ENCODE measurements around the gene TUBGCP2.

TUBGCP2 gene

DNA sequence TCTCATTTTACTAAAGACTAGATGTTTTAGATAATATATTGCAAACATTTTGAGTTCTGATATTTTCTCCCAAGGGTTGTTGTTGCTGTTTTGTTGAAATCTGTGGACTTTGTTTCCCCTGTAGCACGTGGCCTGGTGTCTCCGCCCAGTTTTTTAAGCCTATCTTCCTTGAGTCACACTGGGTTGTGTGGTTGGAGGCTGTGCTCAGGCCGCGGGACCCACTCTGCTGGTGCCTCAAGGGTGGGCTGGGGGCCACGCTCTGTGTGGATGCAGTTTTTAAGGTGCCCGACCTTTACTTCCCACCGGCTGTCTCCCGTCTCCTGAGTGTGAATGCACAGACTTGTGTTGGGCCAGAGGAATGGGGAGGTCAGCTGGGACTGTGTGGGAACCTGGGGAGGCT is 34.3 kb upstream of the TUBGCP2 start:
- no peak for DNase-seq

DNA sequence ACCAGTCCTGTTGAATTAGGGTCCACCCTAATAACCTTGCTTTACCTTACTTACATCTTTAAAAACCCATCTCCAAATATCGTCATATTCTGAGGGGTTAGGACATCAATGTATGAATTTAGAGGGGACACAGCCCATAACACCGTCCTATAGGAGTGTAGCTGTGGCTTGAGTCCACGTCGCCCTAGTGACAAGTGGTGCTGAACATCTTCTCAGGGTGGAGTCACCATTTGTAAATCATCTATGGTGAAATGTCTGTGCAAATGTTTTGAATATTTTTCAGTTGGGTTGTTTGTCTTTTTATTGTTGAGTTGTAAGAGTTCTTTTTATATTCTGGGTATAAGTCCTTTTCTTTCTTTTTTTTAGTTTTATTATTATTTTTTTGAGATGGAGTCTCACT is 33.3 kb upstream of the TUBGCP2 start:
- no peak for DNase-seq

DNA sequence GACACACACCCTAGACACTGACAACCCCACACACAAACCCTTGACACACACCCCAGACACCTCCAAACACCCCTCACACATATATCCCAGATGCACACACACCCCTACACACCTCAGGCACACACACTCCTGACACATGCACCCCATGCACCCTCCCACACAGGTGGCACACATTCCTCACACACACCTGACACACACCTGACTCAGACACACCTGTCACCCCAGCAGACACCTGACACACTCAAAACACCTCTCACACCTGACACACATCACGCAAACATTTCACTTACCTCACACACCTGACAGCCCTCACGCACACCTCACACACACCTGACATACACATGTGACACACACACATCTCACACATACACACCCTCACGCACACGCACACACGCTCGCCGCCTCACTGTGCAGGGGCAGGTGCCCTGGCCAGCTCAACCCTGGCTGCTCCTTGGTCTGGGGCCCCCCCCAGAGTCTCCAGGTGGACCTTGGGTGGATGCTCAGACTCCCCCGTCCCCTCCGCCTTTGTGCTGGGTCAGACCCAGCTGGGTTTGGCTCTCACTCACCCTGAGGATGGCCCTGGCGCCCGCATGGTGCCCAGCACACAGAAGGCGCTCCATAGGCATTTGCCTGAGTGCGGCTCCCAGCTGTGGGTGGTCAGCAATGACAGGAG is 31.2 kb upstream of the TUBGCP2 start:
- DNase-seq = no peak

DNA sequence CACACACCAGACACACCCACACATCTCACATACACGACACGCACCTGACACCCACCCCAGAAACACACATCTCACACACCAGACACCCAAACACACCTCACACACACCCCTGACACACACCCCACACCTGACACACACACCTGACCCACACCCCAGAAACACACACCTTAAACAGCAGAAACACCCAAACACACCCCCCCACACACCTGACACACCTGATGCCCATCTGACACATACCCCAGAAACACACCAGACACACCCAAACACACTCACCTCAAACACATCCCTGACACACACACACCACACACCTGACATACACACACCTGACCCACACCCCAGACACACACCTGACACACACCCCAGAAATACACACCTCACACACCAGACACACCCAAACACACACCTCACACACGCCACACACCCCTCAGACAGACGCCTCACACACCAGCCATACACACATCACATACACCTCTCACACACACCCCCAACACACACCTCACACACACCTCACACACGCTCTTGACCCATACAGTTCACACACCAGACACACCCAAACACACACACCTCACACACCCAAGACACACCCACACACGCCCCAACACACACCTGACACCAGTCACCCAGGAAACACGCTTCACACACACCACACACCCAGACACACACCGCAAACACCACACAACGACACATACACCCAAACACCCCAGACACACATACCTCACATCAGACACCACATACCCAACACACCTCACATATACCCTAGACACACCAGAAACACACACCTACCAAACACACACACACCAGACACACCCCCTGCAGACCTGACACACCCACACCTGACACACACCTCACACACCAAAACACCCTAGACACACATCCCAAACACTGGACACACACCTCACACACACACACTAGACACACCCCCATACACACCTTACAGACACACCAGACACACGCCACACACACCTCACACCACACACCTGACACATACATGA is 29.7 kb upstream of the TUBGCP2 start:
- DNase-seq = no peak

DNA sequence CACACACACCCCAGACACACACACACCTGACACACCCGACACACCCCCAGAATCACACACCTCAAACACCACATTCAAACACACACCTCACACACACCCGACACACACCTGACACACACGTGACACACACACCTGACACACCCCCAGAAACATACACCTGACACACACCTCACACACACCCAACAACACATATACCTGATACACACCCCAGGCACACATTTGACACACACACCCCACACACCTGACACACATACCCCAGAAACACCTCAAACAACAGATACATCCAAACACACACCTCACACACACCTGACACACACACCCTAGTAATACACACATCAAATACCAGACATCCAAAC is 28.7 kb upstream of the TUBGCP2 start:
- DNase-seq = no peak

DNA sequence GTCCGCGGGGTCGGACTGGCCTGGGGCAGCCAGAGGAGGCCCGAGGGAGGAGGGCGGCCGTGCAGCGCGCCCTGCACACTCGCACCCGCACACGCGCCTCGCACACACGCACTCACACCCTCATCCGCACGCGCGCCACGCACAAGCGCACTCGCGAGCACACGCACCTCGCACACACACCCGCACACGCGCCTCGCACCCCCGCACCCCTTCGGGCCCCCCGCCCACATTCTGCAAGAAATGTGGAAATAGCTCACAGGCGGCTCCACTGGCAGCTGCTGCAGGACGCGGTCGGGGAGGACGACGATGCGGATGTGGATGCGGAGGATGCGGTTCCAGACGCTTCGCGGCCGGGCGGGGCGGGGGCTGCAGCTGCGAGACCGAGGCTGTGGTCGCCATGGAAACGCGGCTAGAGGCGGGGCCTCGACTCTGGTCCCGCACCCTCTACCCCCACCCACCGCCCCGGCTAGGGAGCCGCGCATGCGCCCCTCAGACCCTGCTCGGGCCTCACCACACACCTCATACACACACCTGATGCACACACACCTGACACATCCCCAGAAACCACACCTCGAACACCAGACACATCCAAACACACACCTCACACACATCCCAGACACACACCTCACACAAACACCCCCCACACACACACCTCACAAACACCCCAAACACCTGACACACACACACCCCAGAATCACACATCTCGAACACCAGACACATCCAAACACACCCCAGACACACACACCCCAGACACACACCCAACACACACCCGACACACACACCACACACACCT is 28.1 kb upstream of the TUBGCP2 start, which contains the start of gene CALY:
Gene CALY (minus strand): TSS at position 320 of the 793 bp plus-strand sequence. CDS start 7,907 bp downstream, outside the sequence.
- DNase-seq = no peak

DNA sequence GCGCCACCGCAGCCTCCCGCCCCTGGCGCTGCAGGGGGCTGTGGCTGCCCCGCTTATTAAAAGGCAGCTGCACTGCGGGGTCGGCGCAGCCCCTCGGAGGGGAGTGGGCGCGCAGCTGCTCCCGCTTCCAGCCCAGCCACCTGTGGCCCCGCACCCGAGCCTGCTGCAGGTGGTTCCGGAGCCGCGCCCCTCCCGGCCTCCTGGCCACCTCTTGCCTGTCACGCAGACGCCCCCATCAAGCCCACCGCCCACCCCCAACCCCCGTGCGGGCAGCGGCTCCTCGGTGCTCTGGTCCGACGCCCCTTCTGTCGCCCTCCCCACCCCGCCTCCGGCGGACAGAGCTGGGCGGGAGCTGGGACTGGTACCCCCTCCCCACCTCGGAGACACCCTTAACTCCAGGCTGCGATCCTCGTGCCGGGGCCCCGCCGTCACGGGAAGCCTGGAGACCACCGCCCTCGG is 27.5 kb upstream of the TUBGCP2 start:
- no peak for DNase-seq

DNA sequence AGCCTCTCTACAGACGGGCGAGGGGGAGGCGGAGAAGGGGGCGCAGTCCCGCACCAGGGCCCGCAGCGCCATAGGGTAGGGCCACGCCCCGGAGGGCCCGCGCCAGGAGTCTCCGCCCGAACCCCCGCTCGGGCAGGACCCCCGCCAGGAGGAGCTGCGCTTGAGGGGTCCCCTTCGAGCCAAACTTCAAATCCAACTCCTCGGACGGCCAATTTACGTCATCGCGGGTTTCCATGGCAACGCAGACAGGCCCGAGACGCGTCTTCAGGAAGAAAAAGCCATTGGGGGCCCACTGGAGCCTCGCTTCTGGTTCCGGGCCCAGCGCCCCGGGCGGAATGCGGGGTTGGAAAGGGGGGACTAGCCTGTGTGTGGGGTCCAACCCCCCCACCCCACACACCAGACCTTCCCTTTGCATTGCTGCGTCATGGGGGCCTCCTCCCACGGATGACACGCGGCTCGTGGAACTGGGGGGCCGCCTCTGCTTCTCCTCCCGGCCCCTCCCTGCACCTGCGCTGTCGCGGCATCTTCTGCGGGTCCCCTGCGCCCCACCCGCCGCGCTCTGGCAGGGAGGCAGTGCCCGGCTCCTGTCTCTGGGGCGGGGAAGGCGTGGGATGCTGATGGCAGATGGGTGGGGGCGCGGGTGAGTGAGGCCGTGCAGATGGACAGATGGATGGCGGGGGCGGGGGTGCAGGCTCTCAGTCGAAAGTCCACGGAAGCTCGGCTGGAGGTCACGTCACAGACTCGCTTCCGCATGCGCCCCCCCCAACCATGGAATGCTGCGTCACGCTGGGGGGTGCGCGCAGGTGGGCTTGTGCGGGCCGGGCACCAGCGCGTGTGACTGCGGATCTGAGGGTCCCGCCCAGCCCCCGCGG is 26.8 kb upstream of the TUBGCP2 start:
- no peak for DNase-seq

DNA sequence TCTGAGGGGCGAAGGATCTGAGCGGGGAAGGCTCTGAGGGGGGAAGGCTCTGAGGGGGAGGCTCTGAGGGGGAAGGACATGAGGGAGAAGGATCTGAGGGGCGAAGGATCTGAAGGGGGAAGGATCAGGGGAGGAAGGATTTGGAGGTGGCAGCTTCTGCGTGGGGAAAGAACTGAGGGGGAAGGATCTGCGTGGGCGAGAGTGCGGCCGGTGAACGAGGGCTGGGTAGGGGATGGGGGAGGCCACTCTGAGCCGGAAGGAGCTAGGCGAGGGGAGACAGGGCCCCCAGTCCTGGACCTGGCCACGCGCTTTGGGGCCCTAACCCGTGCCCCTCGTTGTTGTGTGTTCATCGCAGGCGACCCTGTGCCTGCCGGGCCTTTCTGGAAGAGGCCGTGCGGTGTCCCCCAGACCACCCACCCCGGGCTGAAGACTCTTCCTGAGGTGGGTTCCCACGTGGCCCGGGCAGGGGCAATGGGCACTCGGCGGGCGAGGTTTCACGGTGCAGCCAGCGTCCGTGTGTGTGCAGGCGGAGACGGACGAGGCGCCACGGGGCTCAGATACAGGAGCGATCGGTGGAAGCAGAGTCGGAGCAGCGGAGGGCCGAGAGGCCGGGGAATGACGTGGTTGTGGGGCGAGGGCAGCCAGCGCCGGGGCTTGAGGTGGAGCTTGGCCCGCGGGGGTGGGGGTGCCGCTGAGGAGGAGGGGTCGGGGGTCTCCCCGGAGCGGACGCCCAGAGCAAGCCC is 26.0 kb upstream of the TUBGCP2 start:
- no peak for DNase-seq

DNA sequence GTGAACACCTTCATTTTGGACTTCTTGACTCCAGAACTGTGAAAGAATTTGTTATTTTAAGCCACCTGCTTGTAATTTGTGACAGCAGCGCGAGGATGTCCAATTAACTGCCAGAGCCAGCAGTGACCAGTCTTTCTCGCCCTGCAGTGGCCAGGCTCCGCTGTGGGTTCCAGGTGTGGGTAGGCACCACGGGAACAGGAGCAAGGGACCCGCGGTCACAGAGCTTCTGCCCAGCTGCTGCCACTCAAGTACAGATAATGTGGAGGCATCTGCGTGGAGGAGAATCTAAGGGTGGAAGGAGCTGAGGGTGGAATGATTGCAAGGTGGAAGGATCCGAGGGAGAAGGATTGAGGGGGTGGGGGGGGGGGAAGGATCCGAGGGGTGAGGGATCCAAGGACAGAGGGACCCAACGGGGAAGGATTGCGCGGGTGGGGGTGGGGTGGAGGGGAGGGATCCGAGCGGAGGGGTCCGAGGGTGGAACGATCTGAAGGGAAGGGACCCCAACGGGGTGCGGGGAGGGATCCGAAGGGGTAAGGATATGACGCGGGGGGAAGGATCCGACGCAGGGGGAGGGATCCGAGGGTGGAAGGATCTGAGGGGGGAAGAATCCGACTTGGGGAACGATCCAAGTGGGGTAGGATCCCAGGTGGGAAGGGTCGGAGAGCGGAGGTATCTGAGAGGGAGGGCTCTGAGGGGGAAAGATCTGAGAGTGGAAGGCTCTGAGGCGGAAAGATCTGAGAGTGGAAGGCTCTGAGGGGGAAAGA is 24.4 kb upstream of the TUBGCP2 start:
- no peak for DNase-seq

DNA sequence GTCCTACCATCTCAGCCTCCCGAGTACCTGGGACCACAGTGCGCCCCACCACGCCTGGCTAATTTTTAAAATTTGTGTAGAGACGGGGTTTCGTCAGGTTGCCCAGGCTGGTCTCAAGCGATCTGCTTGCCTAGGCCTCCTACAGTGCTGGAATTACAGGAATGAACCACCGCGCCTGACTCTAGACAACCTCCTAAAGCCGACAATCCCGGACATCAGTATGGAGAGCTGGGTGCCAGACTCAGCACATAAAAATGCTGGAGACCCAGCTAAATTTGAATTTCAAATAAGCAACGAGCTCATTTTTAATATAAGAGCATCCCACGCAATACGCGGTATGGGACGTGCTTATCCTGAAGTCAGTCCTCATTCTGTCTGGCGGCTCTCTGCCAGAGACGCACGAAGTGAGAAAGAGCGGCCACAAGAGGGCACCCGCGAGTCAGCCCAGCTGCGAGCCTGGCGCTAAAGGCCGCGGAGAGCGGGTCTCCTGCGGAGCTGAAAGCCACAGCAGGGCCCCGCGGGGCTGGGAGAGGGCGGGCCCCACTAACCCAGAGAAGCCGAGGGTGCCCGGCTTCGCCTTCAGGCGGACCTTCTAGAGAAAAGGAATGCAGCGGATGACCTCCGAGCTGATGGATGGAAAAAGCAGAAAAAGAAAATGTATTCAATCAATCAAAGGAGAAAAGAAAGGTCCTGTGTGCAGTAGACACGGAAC is 21.0 kb upstream of the TUBGCP2 start:
- peak; percentile 51 for DNase-seq

DNA sequence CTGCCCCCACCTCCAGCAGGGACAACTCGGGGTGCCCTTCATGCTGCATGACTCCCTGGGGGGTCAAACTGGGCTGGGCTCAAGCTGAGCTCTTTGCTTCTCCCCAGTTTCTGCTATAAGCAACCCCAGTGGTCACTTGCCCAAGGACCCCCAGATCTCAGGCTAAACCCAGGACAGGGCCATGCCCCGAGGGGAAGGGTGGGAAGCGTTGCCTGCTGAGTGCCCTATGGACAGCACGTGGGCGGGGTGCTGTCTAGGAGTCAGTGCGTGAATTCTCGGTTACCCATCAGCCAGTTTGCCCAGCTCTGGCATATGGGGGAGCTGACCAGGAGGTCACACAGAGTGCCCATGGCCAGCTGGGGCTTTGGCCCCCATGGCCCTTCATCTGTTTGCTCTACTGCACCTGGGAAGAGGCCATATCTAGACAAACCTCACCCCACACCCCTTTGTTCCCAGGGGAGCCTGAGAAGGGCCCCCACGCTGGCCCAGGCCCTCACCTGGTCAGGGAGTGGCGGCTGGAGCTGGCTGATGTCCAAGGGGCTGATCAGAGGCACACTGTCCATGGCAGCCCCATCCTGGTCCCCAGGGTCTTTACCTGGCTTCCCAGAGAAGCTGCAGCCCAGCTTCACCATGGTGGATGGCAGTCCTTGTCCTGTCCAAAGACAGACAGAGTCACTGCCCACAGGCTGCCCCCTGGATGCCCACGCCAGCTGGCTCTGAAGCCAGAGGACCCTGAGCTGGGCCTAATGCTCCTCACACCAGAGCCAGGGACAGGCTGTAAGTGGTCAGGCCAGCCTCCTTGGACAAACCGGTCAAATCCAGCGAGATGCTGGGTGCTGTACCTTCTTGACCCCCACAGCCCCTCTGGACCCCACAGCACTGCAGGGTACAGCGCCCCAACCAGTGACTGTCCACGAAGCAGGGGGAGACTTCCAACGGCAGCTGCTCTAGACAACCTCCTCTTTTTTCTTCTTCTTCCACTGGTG is 20.0 kb upstream of the TUBGCP2 start:
- DNase-seq = no peak

DNA sequence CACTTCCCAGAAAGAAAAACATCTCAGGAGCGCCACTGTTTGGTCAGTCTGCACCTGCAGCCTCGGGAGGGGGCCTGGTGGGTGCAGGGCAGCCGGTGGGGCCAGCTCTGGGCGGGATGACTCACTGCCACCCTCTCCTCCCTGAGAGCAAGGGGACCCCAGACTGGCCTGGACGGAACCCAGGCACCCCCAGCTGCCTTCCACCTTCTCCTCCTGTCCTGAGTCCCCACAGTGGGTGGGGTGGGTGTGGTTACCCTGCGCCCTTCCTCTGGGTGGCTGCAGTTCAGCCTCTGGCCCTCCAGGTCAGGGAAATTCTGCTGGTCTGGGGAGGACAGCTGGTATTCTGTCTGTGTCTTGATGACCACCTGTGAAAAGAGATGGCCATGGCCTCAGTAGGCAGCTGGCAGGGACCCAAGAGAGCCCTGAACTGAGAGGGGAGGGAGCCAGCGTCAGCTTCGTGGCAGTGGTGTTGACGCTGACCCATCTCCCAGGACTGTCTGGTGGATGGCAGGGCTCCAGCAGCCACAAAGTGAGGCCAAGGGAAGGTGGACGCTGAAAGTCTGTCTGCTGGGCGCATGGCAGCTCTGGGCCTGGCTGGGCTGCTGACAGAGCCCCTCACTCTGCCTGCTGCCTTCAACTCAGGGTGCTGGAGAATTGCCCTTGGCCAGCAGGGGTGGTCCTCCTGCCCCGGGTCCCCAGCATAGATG is 19.1 kb upstream of the TUBGCP2 start:
- no peak for DNase-seq

DNA sequence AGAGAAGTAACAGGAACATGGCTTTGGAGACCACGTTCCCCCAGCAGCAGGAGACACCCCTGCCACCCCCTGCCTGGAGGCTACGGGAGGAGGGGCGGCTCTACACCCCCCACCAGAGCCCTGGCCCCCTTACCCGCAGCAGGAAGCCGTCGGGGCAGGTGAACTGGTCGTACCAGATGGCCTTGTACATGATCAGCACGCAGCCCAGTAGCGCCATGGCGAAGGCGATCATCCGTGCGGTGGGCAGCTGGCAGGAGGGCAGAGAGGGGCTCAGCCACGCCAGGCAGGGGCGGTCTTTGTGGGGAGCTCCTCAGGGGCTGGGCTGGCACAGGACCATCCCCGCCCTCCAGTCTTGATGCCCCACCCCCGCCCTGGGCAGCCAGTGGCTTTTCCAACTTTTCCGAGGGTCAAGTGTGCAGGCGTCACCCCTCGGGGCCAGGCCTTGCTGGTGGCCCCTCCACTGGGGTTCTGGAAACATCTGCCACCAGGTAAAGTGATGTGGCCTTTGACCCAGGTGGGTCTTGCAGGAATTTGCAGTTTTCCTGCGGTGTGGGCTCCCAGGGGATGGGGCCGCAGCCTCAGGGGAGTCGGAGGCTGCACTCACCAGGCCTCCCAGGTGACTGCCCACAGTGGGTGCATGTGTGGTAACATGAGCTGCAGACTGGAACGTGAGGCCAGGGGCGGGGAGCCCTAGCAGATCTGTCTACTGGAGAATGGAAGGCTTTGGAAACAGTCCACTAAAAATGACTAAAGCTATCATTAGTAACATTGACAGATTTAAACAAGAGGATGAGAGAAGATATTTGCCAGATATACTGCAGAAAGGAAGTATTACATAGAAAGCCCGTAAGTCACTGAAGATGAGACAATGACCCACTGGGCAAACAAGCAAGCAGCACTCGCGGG is 18.3 kb upstream of the TUBGCP2 start:
- DNase-seq = no peak

DNA sequence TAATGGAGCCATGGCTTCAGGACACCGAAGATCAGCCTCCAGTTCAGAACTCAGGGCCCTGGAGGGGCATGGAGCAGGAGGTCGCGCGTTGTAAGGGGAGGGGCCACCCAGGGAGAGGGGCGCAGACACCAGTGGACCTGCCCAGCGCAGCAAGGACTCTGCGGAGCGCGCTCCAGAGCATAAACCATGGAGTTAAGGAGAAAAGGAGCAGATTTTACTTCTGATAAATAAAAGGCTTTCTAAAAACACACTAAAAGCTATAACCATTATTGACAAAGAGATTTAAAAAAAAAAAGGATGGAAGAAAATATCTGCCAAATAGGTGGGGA is 17.5 kb upstream of the TUBGCP2 start:
- no peak for DNase-seq

DNA sequence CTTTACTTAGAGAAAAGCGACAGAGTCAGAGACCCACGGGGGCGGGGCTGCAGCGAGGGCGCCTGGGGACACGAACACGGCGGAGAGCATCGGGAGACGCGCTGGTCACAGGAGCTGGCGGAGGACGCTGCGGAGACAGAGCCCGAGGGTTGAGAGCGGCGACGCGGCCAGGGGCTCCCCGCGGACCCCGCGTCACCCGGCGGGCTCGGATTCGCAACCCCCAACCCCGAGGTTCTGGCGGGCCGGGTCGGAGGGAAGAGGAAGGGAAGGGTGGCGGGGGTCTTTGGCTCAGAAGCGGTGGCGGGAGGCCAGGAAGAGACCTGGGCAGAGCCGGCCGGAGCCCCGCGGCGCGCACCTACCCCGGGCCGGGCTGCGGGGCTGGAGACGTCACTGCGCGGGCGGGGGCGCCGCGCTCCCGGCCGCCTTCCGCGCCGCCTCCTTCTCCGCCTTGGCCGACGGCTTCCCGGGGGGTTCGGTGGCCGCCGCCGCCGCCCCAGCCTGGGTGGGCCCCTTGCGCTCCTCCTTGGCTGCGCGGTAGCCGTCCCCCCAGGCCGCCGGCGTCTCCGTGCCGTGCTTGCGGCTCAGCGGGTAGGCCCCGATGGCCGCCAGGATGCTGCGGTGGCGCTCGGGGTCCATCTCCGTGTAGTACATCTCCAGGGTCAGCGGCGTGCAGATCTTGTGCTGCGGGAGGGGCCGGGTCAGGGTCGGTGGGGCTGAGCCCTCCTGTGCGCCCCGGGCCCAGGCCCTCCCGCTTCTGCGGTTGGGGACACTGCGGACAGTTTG is 17.0 kb upstream of the TUBGCP2 start:
- no peak for DNase-seq
